ENCODE results near the gene IMP4.

- no peak; the same call in 1 of the 2 replicates for TF ChIP-seq POLR2A (IDR thresholded peaks at IDR 0.05; ENCODE audit: low read depth, low read length)
- TF ChIP-seq TAF1 (IDR thresholded peaks at IDR 0.05; ENCODE audit: low read depth, low read length), result no peak
- no peak for TF ChIP-seq PAX5 (IDR thresholded peaks at IDR 0.05; ENCODE audit: insufficient read depth, low read length, severe bottlenecking)
- TF ChIP-seq POLR2AphosphoS5 (IDR thresholded peaks at IDR 0.05; ENCODE audit: low read depth, low read length), result 0 out of 2 replicates have a peak, but pooled peaks have one; percentile 43
- TF ChIP-seq POU2F2 (IDR thresholded peaks at IDR 0.05; ENCODE audit: low read depth, low read length), result no peak
- no peak for TF ChIP-seq SPI1 (IDR thresholded peaks at IDR 0.05; ENCODE audit: low read depth, low read length)
These were observed 4.0 kb downstream of the IMP4 start for GRCh38 chr2:130346741-130347066.
